ENCODE data around the gene OR10X1. TPM values are rescaled to one million over a fixed set of nuclear protein-coding genes. Genes with fewer than 3 reads are reported as not detected.

Gene OR10X1, protein sequence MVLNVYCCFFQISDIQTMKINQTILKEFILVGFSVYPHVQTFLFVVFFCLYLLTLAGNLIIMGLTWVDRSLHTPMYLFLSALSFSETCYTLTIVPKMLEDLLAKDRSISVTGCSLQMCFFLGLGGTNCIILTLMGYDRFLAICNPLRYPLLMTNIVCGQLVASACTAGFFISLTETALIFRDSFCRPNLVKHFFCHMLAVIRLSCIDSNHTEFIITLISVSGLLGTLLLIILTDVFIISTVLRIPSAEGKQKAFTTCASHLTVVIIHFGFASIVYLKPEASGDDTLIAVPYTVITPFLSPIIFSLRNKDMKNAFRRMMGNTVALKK
- not detected for total RNA-seq

DNA sequence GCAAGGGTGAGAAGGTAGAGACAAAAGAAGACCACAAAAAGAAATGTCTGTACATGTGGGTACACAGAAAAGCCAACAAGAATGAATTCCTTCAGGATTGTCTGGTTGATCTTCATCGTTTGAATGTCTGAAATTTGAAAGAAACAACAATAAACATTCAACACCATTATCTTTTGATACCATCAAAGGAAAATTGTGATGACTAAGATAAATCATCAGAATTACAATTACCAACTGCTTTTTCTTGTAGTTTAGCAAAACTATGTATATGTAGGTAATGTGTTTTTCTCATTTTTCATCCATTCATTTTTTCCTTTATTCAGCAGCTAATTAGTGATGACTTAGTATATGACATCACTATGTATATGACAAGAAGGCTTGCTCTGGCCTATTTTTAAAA is at the start of gene OR10X1:
Gene OR10X1, minus strand, starts transcription at position 167 of the 400 bp plus-strand sequence. Its CDS starts 0 bp downstream, at position 167.

DNA sequence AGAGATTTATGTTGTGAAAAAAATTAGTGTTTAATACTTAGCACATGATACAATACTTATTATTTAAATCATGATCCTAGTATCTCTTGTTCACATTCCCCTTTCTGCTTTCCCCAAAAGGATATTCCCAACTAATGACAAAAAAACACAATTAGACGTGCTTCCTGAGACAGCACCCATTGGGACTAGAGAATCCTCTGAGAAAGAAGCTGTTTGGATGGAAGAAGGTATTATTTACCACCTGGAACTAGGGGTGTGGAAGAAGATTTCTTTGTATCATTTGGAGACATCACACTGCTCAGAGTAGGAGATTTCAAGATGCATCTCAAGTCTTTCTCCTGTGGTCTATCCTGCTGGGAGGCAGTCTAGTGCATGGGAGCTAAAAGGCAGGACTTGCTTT is 25.3 kb upstream of the OR10X1 start, which contains the start of gene OR10Z1:
Gene OR10Z1, plus strand, starts transcription at position 301 of the 400 bp plus-strand sequence. CDS start 1,171 bp downstream, outside the sequence.

DNA sequence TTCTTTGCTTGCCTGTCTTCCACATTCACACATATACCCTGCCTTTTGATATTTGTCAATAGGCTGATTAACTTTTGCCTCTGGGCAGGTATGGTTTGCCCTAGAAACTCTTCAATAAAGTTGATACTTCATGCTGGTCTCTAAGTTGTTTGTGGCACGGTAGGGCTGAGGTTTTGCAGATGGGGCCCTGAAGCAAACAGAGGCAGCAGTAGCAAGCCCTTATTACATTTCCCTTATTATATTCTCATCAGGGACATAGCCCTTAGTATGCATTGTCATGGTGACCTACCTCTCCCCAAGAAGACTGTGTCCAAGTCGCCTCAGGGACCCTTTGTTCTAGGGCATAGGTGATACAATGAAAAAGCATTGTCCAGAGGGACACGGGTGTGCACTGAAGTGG is 9.2 kb downstream of the OR10X1 start, which contains the start of gene OR6P1:
Gene OR6P1, minus strand, starts transcription at position 101 of the 400 bp plus-strand sequence. CDS start 6,976 bp downstream, outside the sequence.

DNA sequence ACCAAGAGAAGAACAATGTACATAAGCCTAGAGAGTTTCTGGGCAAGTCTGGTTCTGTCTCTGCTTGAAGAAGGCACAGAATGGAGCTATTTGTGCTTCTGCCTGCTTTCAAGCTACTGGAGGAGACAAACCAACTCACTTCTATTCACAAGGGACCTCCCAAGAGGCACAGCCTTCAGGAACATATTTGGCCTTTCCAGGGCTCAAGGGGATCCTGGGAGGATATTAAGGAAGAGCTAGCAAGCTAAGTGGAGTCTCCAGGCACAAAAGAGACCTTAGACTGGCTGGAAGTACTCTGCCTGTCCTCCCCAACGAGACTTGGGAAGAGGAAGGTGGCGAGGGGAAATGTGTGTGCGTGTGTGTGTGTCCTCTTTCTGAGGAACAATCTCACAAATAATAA is 25.3 kb downstream of the OR10X1 start, which contains the start of gene OR6Y1:
Gene OR6Y1, minus strand, starts transcription at position 54 of the 400 bp plus-strand sequence. CDS start 6,300 bp downstream, outside the sequence.

Other genes starting within 250 kb of the OR10X1 start
- not detected for gene CD1B, start 248.4 kb downstream of the OR10X1 start, total RNA-seq
- gene CD1E, start 226.0 kb downstream of the OR10X1 start, total RNA-seq: not detected
- not detected for gene OR10T2, start 180.4 kb downstream of the OR10X1 start, total RNA-seq
- gene OR10K2, start 153.7 kb downstream of the OR10X1 start, total RNA-seq: not detected
- not detected for gene OR10K1, start 118.1 kb downstream of the OR10X1 start, total RNA-seq
- not detected for gene OR10R2, start 107.7 kb downstream of the OR10X1 start, total RNA-seq
- not detected for gene OR6Y1, start 25.5 kb downstream of the OR10X1 start, total RNA-seq
- gene OR6P1, start 9.3 kb downstream of the OR10X1 start, total RNA-seq: not detected
- gene OR10Z1, start 25.4 kb upstream of the OR10X1 start, total RNA-seq: not detected
- gene SPTA1, start 106.8 kb upstream of the OR10X1 start, total RNA-seq: 0.92 TPM
- not detected for gene OR6K2, start 120.8 kb upstream of the OR10X1 start, total RNA-seq
- gene OR6K3, start 140.8 kb upstream of the OR10X1 start, total RNA-seq: not detected
- not detected for gene OR6K6, start 174.8 kb upstream of the OR10X1 start, total RNA-seq
- gene OR6N1, start 192.3 kb upstream of the OR10X1 start, total RNA-seq: not detected
- gene OR6N2, start 201.3 kb upstream of the OR10X1 start, total RNA-seq: not detected

Data from diencephalon (tissue), 1 donor.